ENCODE measurements around the gene CLDN9.
"Not testable (repeated sequence)": the region's sequence is repeated elsewhere in the genome, so short reads cannot be mapped to it uniquely, and the experiment has no call there.

The CLDN9 gene

GRCh38 chr16:3035289-3035971 is 22.7 kb downstream of the CLDN9 start:
- DNase-seq, result no peak

- DNase-seq, result no peak
Observed at GRCh38 chr16:3035972-3036725, 23.4 kb downstream of the CLDN9 start.

- no peak for DNase-seq
Observed at GRCh38 chr16:3036726-3037315, 24.1 kb downstream of the CLDN9 start, which contains the start of gene BICDL2. Gene BICDL2, minus strand, starts transcription at chr16:3036944. Its CDS starts 1,448 bp downstream, at chr16:3035496.

- DNase-seq, result no peak
Observed at GRCh38 chr16:3038256-3038655, 25.5 kb downstream of the CLDN9 start.

- DNase-seq, result no peak
Observed at GRCh38 chr16:3038896-3039295, 26.2 kb downstream of the CLDN9 start.

- DNase-seq, result no peak
Observed at GRCh38 chr16:3042376-3042775, 29.7 kb downstream of the CLDN9 start.

- no peak for DNase-seq
Observed at GRCh38 chr16:3044708-3045107, 32.0 kb downstream of the CLDN9 start.

GRCh38 chr16:3045758-3046640 is 33.3 kb downstream of the CLDN9 start, which contains the start of gene MMP25:
Gene MMP25, plus strand, starts transcription at chr16:3046561. Its CDS starts 357 bp downstream, at chr16:3046918.
- DNase-seq, result no peak

GRCh38 chr16:3046641-3047386 is 34.1 kb downstream of the CLDN9 start:
- no peak for DNase-seq

GRCh38 chr16:3047387-3047720 is 34.6 kb downstream of the CLDN9 start:
- DNase-seq, result no peak

- DNase-seq, result no peak
Observed at GRCh38 chr16:3049921-3050481, 37.3 kb downstream of the CLDN9 start.

GRCh38 chr16:3050487-3050886 is 37.8 kb downstream of the CLDN9 start:
- DNase-seq, result no peak

GRCh38 chr16:3051009-3051408 is 38.3 kb downstream of the CLDN9 start:
- DNase-seq, result no peak

GRCh38 chr16:3051494-3051893 is 38.8 kb downstream of the CLDN9 start:
- DNase-seq, result no peak

- DNase-seq, result not testable (repeated sequence)
Observed at GRCh38 chr16:3052571-3053329, 40.0 kb downstream of the CLDN9 start.

GRCh38 chr16:3053330-3053710 is 40.6 kb downstream of the CLDN9 start:
- DNase-seq, result not testable (repeated sequence)

GRCh38 chr16:3054965-3055733 is 42.4 kb downstream of the CLDN9 start:
- DNase-seq, result no peak

- not testable (repeated sequence) for DNase-seq
Observed at GRCh38 chr16:3055734-3056115, 43.0 kb downstream of the CLDN9 start.

- no peak for DNase-seq
Observed at GRCh38 chr16:3056336-3057180, 43.8 kb downstream of the CLDN9 start.
